HEK293 (cell line): ENCODE results near the gene C1orf146.

Source experiments
- CTCF ChIA-PET: fragments of 350-600 bp; formaldehyde crosslinking; extraction: SDS; loops from one replicate; lab custom pipeline; 2021; ENCODE audit warnings: antibody characterized with exemption; lab: Yijun Ruan, JAX
- POLR2A ChIA-PET: fragments of 300-600 bp; formaldehyde crosslinking; extraction: SDS; loops from one replicate; lab custom pipeline; 2020; ENCODE audit warnings: antibody characterized with exemption, inconsistent platforms; lab: Yijun Ruan, JAX
- H3K27ac ChIP-seq: fragments of 200-500 bp; sonication (Bioruptor generic); 2 replicates; pipeline ENCODE4 v1.5.1; 2014; ENCODE audit warnings: low read depth, low read length, control low read depth, inconsistent platforms; ENCODE audit errors: extremely low read depth
- H3K36me3 ChIP-seq, 2 experiments: fragments of 200-500 bp in 1 of 2; sonication (Bioruptor generic) in 1 of 2; 1 replicate in 1 of 2; 2 replicates in 1 of 2; pipeline ENCODE4 v1.5.1; 2014 to 2017; ENCODE audit warnings: inconsistent platforms in 2 of 2, low read length in 2 of 2; ENCODE audit not compliant: control insufficient read depth in 2 of 2, insufficient read depth in 1 of 2
- H3K4me1 ChIP-seq: fragments of 200-500 bp; sonication (Bioruptor generic); 2 replicates; pipeline ENCODE4 v1.5.1; 2014; ENCODE audit warnings: mild to moderate bottlenecking, low read length, inconsistent platforms; ENCODE audit not compliant: control insufficient read depth, insufficient read depth
- H3K4me3 ChIP-seq: 2 replicates; pipeline ENCODE4 v1.5.1; 2011; ENCODE audit warnings: low read depth, mild to moderate bottlenecking, control low read depth, low read length, moderate library complexity
- H3K9me3 ChIP-seq: fragments of 200-500 bp; sonication (Bioruptor generic); 2 replicates; pipeline ENCODE4 v1.5.1; 2014; ENCODE audit warnings: low read depth, low read length, inconsistent platforms; ENCODE audit not compliant: control insufficient read depth, insufficient read depth
- INSM2 ChIP-seq: fragments of 450-650 bp; formaldehyde crosslinking; IDR thresholded peaks from 2 replicates; pipeline ENCODE4 v1.5.1; 2016; ENCODE audit warnings: missing biosample characterization, missing genetic modification characterization
- KLF10 ChIP-seq: fragments of 450-650 bp; IDR thresholded peaks from 2 replicates; pipeline ENCODE4 v1.5.1; 2018; ENCODE audit warnings: missing biosample characterization, mild to moderate bottlenecking, missing genetic modification characterization
- KLF16 ChIP-seq: fragments of 450-650 bp; formaldehyde crosslinking; IDR thresholded peaks from 2 replicates; pipeline ENCODE4 v1.5.1; 2017; ENCODE audit warnings: missing biosample characterization, missing genetic modification characterization
- KLF17 ChIP-seq: fragments of 450-650 bp; formaldehyde crosslinking; IDR thresholded peaks from 2 replicates; pipeline ENCODE4 v1.5.1; 2016; ENCODE audit warnings: missing biosample characterization, missing genetic modification characterization
- KLF7 ChIP-seq: fragments of 450-650 bp; formaldehyde crosslinking; IDR thresholded peaks from 2 replicates; pipeline ENCODE4 v1.5.1; 2016; ENCODE audit warnings: missing biosample characterization, missing genetic modification characterization, borderline replicate concordance
- PATZ1 ChIP-seq: fragments of 450-650 bp; formaldehyde crosslinking; IDR thresholded peaks from 2 replicates; pipeline ENCODE4 v1.5.1; 2016; ENCODE audit warnings: missing biosample characterization, missing genetic modification characterization
- SALL2 ChIP-seq: fragments of 450-650 bp; formaldehyde crosslinking; IDR thresholded peaks from 2 replicates; pipeline ENCODE4 v1.5.0; 2017; ENCODE audit warnings: missing biosample characterization, mild to moderate bottlenecking, missing genetic modification characterization, borderline replicate concordance
- WT1 ChIP-seq: fragments of 450-650 bp; formaldehyde crosslinking; IDR thresholded peaks from 2 replicates; pipeline ENCODE4 v1.5.1; 2016; ENCODE audit warnings: missing biosample characterization, missing genetic modification characterization
- ZBTB49 ChIP-seq: fragments of 450-650 bp; formaldehyde crosslinking; IDR thresholded peaks from 2 replicates; pipeline ENCODE4 v1.5.1; 2016; ENCODE audit warnings: missing biosample characterization, missing genetic modification characterization, low read depth
- ZFP37 ChIP-seq: fragments of 450-650 bp; formaldehyde crosslinking; IDR thresholded peaks from 2 replicates; pipeline ENCODE4 v1.5.1; 2016; ENCODE audit warnings: missing biosample characterization, missing genetic modification characterization
- ZIC2 ChIP-seq: fragments of 450-650 bp; formaldehyde crosslinking; IDR thresholded peaks from 2 replicates; pipeline ENCODE4 v1.5.1; 2016; ENCODE audit warnings: missing biosample characterization, missing genetic modification characterization
- ZNF19 ChIP-seq: fragments of 450-650 bp; formaldehyde crosslinking; IDR thresholded peaks from 2 replicates; pipeline ENCODE4; 2016; ENCODE audit warnings: missing biosample characterization, missing genetic modification characterization, low read depth
- ZNF24 ChIP-seq: fragments of 450-650 bp; formaldehyde crosslinking; IDR thresholded peaks from 2 replicates; pipeline ENCODE4 v1.5.1; 2016; ENCODE audit warnings: missing biosample characterization, missing genetic modification characterization
- ZNF26 ChIP-seq: fragments of 450-650 bp; formaldehyde crosslinking; IDR thresholded peaks from 2 replicates; pipeline ENCODE4 v1.5.1; 2016; ENCODE audit warnings: missing biosample characterization, missing genetic modification characterization
- ZNF324 ChIP-seq: fragments of 450-650 bp; formaldehyde crosslinking; IDR thresholded peaks from 2 replicates; pipeline ENCODE4 v1.5.1; 2016; ENCODE audit warnings: missing biosample characterization, missing genetic modification characterization
- ZNF335 ChIP-seq: fragments of 450-650 bp; formaldehyde crosslinking; conservative IDR thresholded peaks from 2 replicates; pipeline ENCODE4 v1.5.1; 2016; ENCODE audit warnings: missing biosample characterization, missing genetic modification characterization
- ZNF341 ChIP-seq: fragments of 450-650 bp; formaldehyde crosslinking; IDR thresholded peaks from 2 replicates; pipeline ENCODE4; 2016; ENCODE audit warnings: low read depth, missing biosample characterization, missing genetic modification characterization
- ZNF398 ChIP-seq: fragments of 450-650 bp; formaldehyde crosslinking; IDR thresholded peaks from 2 replicates; pipeline ENCODE4 v1.5.1; 2017; ENCODE audit warnings: missing biosample characterization, missing genetic modification characterization
- ZNF560 ChIP-seq: fragments of 450-650 bp; formaldehyde crosslinking; IDR thresholded peaks from 2 replicates; pipeline ENCODE4 v1.5.1; 2017; ENCODE audit warnings: missing biosample characterization, missing genetic modification characterization, borderline replicate concordance
- ZNF580 ChIP-seq: fragments of 450-650 bp; formaldehyde crosslinking; IDR thresholded peaks from 2 replicates; pipeline ENCODE4 v1.5.1; 2016; ENCODE audit warnings: missing biosample characterization, missing genetic modification characterization
- ZNF664 ChIP-seq: fragments of 450-650 bp; formaldehyde crosslinking; IDR thresholded peaks from 2 replicates; pipeline ENCODE4 v1.5.1; 2016; ENCODE audit warnings: missing biosample characterization, missing genetic modification characterization

Gene C1orf146

GRCh38 chr1:92210701-92211100 is 7.0 kb upstream of the C1orf146 start:
- CTCF ChIA-PET: no interaction called here

GRCh38 chr1:92211166-92211565 is 6.5 kb upstream of the C1orf146 start:
- Histone ChIP-seq H3K9me3 (no peaks in the 10 kb centered on the region), H3K4me3 (no peak overlapping the region), H3K27ac (no peak overlapping the region), H3K36me3 (no peaks in the 10 kb centered on the region), H3K4me1 (no peaks in the 10 kb centered on the region)
- CTCF ChIA-PET: no interaction called here
- POLR2A ChIA-PET: no interaction called here
- no peak for TF ChIP-seq ZNF398 (tag by site-specific recombination)
- TF ChIP-seq ZFP37 (tag by site-specific recombination): no peak
- TF ChIP-seq ZIC2 (tag by site-specific recombination): no peak
- TF ChIP-seq KLF7 (tag by site-specific recombination): no peak
- no peak for TF ChIP-seq ZNF341 (tag by site-specific recombination)
- no peak for TF ChIP-seq WT1
- no peak for TF ChIP-seq INSM2 (tag by site-specific recombination)
- TF ChIP-seq ZNF664 (tag by site-specific recombination): no peak
- no peak for TF ChIP-seq ZNF335 (tag by site-specific recombination)
- no peak for TF ChIP-seq ZNF19
- no peak for TF ChIP-seq SALL2
- TF ChIP-seq KLF16 (tag by site-specific recombination): no peak
- TF ChIP-seq KLF17 (tag by site-specific recombination): no peak
- no peak for TF ChIP-seq ZNF26 (tag by site-specific recombination)
- TF ChIP-seq PATZ1 (tag by site-specific recombination): no peak

More at GRCh38 chr1:92210701-92211100, 7.0 kb upstream of the C1orf146 start:
- no peak for TF ChIP-seq KLF10
- TF ChIP-seq ZNF324: no peak
- TF ChIP-seq ZNF24 (tag by site-specific recombination): no peak
- TF ChIP-seq ZNF560 (tag by site-specific recombination): no peak
- TF ChIP-seq ZNF580 (tag by site-specific recombination): no peak
- TF ChIP-seq ZBTB49 (tag by site-specific recombination): no peak
- TF ChIP-seq, all 188 proteins: peak for 0
- Histone ChIP-seq H3K9me3 (no peaks in the 10 kb centered on the region), H3K27ac (no peak overlapping the region), H3K4me1 (no peaks in the 10 kb centered on the region), H3K4me3 (no peak overlapping the region), H3K36me3 (no peaks in the 10 kb centered on the region)
- POLR2A ChIA-PET: no interaction called here
